K562 (cell line): ENCODE data around the gene UCKL1. TPM values are rescaled to one million over a fixed set of nuclear protein-coding genes. Genes with fewer than 3 reads are reported as not detected.

Experiments used
- ATAC-seq: fragments of 200-7000 bp; cut with Tn5 transposase; 3 replicates; pipeline ENCODE4 v1.9.1; 2020; ENCODE audit warnings: moderate library complexity
- BruUV-seq: library from RNA; stranded (reverse); fragments of 400-500 nt; replicated peaks from 2 replicates; lab custom pipeline; 2021; lab: Mats Ljungman, UMichigan
- CTCF ChIA-PET: fragments of 300-600 bp; formaldehyde crosslinking; extraction: SDS; loops from one replicate; lab custom pipeline; 2021; ENCODE audit warnings: low intra/inter-chr PET ratio; lab: Yijun Ruan, JAX
- POLR2A ChIA-PET: fragments of 300-600, 350-650 bp; sonication (Branson Sonifier 250); formaldehyde crosslinking; extraction: SDS; loops from one replicate; lab custom pipeline; 2021; ENCODE audit warnings: antibody characterized with exemption, inconsistent platforms; lab: Yijun Ruan, JAX
- DNase-seq, 4 experiments: peaks; one replicate each; pipeline versions ENCODE4 v3.0.0 to v3.0.0-alpha.2; 2011 to 2018; ENCODE audit warnings: low spot score in 3 of 4, mixed read lengths in 3 of 4; ENCODE audit errors: extremely low read depth in 1 of 4
- FAIRE-seq: peaks from 2 replicates; lab custom pipeline; 2011; peaks lifted over from hg19 to GRCh38; lab: Jason Lieb, UNC
- H2AFZ ChIP-seq: 2 replicates; pipeline ENCODE4 v1.6.0; 2011; ENCODE audit warnings: low read depth, low read length, control low read depth, inconsistent platforms
- H3K27ac ChIP-seq: fragments of 200-600 bp; 3 replicates; pipeline ENCODE4 v1.8.0; 2011; ENCODE audit warnings: low read depth, mild to moderate bottlenecking, control low read depth, inconsistent platforms, low read length, moderate library complexity, mixed read lengths; ENCODE audit errors: extremely low read depth
- H3K27me3 ChIP-seq, 2 experiments: fragments of 300-600 bp in 1 of 2; 2 replicates in 1 of 2; 3 replicates in 1 of 2; pipeline versions ENCODE4 v1.6.0 to v1.8.0; 2011; ENCODE audit warnings: inconsistent platforms in 2 of 2, low read length in 2 of 2, mild to moderate bottlenecking in 1 of 2, mixed read lengths in 1 of 2, moderate library complexity in 1 of 2; ENCODE audit not compliant: control insufficient read depth in 2 of 2, insufficient read depth in 2 of 2
- H3K36me3 ChIP-seq: fragments of 300-600 bp; 3 replicates; pipeline ENCODE4 v1.8.0; 2011; ENCODE audit warnings: mild to moderate bottlenecking, low read length, inconsistent platforms; ENCODE audit not compliant: control insufficient read depth, insufficient read depth
- H3K4me1 ChIP-seq, 2 experiments: fragments of 200-600 bp in 1 of 2; replicated peaks in 1 of 2; 2 replicates in 1 of 2; 3 replicates in 1 of 2; pipeline versions ENCODE4 v1.5.1 to v1.8.0; 2011; ENCODE audit warnings: inconsistent platforms in 2 of 2, low read length in 2 of 2, mild to moderate bottlenecking in 1 of 2, mixed read lengths in 1 of 2, moderate library complexity in 1 of 2; ENCODE audit not compliant: control insufficient read depth in 2 of 2, insufficient read depth in 2 of 2
- H3K4me2 ChIP-seq: 2 replicates; pipeline ENCODE4 v1.6.1; 2011; ENCODE audit warnings: low read length, control low read depth, inconsistent platforms, mixed read lengths; ENCODE audit not compliant: insufficient read depth
- H3K4me3 ChIP-seq: fragments of 200-600 bp; sonication (generic), shearing (Covaris generic); 2 replicates; pipeline ENCODE4 v1.5.1; 2016; ENCODE audit warnings: control low read depth, inconsistent platforms
- H3K79me2 ChIP-seq: fragments of 200-600 bp; 3 replicates; pipeline ENCODE4 v1.8.0; 2011; ENCODE audit warnings: low read length, inconsistent platforms; ENCODE audit not compliant: control insufficient read depth, insufficient read depth
- H3K9ac ChIP-seq, 2 experiments: 2 replicates each; pipeline versions ENCODE4 v1.6.0 to v1.6.1; 2011; ENCODE audit warnings: low read depth in 2 of 2, low read length in 2 of 2, control low read depth in 1 of 2, inconsistent platforms in 1 of 2, mild to moderate bottlenecking in 1 of 2, mixed read lengths in 1 of 2; ENCODE audit not compliant: insufficient read depth in 1 of 2
- H3K9me1 ChIP-seq: one replicate; pipeline ENCODE4 v1.6.0; 2011; ENCODE audit warnings: inconsistent platforms, mild to moderate bottlenecking, low read length, moderate library complexity; ENCODE audit not compliant: control insufficient read depth, insufficient read depth
- H3K9me3 ChIP-seq: replicated peaks from 2 replicates; pipeline ENCODE4 v1.5.1; 2011; ENCODE audit warnings: low read depth, low read length, inconsistent platforms; ENCODE audit not compliant: control insufficient read depth, insufficient read depth
- H4K20me1 ChIP-seq: replicated peaks from 2 replicates; pipeline ENCODE4 v1.6.1; 2011; ENCODE audit warnings: low read length, inconsistent platforms, mixed read lengths; ENCODE audit not compliant: control insufficient read depth, insufficient read depth
- ETS2 ChIP-seq: IDR thresholded peaks from 2 replicates; pipeline ENCODE4 v1.6.1; 2016; ENCODE audit warnings: borderline replicate concordance, missing genetic modification characterization, mild to moderate bottlenecking, moderate library complexity, missing compliant biosample characterization; ENCODE audit not compliant: poor library complexity, severe bottlenecking
- EZH2 ChIP-seq: IDR thresholded peaks from 2 replicates; pipeline ENCODE4 v1.6.1; 2012; ENCODE audit warnings: low read depth, mild to moderate bottlenecking, inconsistent platforms, low read length, borderline replicate concordance
- NR4A1 ChIP-seq, 2 experiments: fragments of 250-450 bp in 1 of 2; fragments of 450-650 bp in 1 of 2; sonication (Bioruptor Pico) in 1 of 2; IDR thresholded peaks; 2 replicates each; pipeline versions ENCODE4 v1.4.0 to v1.6.1; 2016 to 2020; ENCODE audit warnings: mild to moderate bottlenecking in 2 of 2, missing compliant biosample characterization in 1 of 2, missing genetic modification characterization in 1 of 2, moderate library complexity in 1 of 2
- RAD21 ChIP-seq, 2 experiments: fragments of 250-450 bp in 1 of 2; fragments of 450-650 bp in 1 of 2; sonication (Bioruptor Pico) in 1 of 2; formaldehyde crosslinking in 1 of 2; IDR thresholded peaks in 1 of 2; conservative IDR thresholded peaks in 1 of 2; 2 replicates each; pipeline versions ENCODE4 v1.4.0 to v1.8.0; 2020 to 2022; ENCODE audit warnings: mild to moderate bottlenecking in 2 of 2, moderate library complexity in 1 of 2
- RBM15 ChIP-seq: fragments of 200-400 bp; formaldehyde crosslinking; IDR thresholded peaks from 2 replicates; pipeline ENCODE4 v1.6.1; 2018; ENCODE audit warnings: mild to moderate bottlenecking, low read length, moderate library complexity; ENCODE audit not compliant: insufficient read depth
- SAFB2 ChIP-seq: fragments of 200-400 bp; formaldehyde crosslinking; IDR thresholded peaks from 2 replicates; pipeline ENCODE4 v1.6.1; 2018; ENCODE audit warnings: borderline replicate concordance, low read length, low read depth, moderate library complexity; ENCODE audit not compliant: severe bottlenecking
- SOX6 ChIP-seq: fragments of 450-650 bp; IDR thresholded peaks from 2 replicates; pipeline ENCODE4 v1.6.1; 2014; ENCODE audit warnings: mild to moderate bottlenecking
- SRSF3 ChIP-seq: fragments of 200-400 bp; formaldehyde crosslinking; IDR thresholded peaks from 2 replicates; pipeline ENCODE4 v1.6.1; 2016; ENCODE audit warnings: mild to moderate bottlenecking, low read length, moderate library complexity; ENCODE audit not compliant: insufficient read depth
- ZC3H4 ChIP-seq: sonication (generic); formaldehyde crosslinking; IDR thresholded peaks from 2 replicates; pipeline ENCODE4 v1.9.0; 2021; ENCODE audit warnings: missing genetic modification reagents, borderline replicate concordance
- ZNF263 ChIP-seq: sonication (generic); formaldehyde crosslinking; IDR thresholded peaks from 2 replicates; pipeline ENCODE4 v1.8.0; 2022; ENCODE audit warnings: mild to moderate bottlenecking, missing genetic modification reagents, borderline replicate concordance
- ZNF324 ChIP-seq: fragments of 250-450 bp; sonication (Bioruptor Pico); IDR thresholded peaks from 2 replicates; pipeline ENCODE4 v1.4.0; 2020; ENCODE audit warnings: mild to moderate bottlenecking
- ZNF444 ChIP-seq: fragments of 250-450 bp; sonication (Bioruptor Pico); IDR thresholded peaks from 2 replicates; pipeline ENCODE4 v1.4.0; 2020; ENCODE audit warnings: mild to moderate bottlenecking, moderate library complexity
- ZNF57 ChIP-seq: fragments of 450-650 bp; formaldehyde crosslinking; IDR thresholded peaks from 2 replicates; pipeline ENCODE4 v1.4.0; 2020; ENCODE audit warnings: mild to moderate bottlenecking, moderate library complexity
- WGBS: fragments of 100-300 bp; shearing (Covaris generic); methylation state at CpG from one replicate; pipeline ENCODE4 v1.1.6; 2016; ENCODE audit warnings: low coverage, mixed read lengths; ENCODE audit not compliant: insufficient coverage; ENCODE audit errors: missing lambda C conversion rate; 5-methylcytosine and 5-hydroxymethylcytosine counted together
- in situ Hi-C: fragments of 300-500 bp; cut with MboI; formaldehyde crosslinking; loops from 4 replicates; pipeline ENCODE4 v1.15.0; 2018; ENCODE audit warnings: inconsistent platforms, mixed read lengths
- intact Hi-C: fragments of 100-400 bp; cut with micrococcal nuclease; formaldehyde crosslinking; loops from 2 replicates; pipeline ENCODE4 v1.14.2; 2022
- polyA plus RNA-seq, 8 experiments: library from polyadenylated mRNA; depleted of rRNA in 4 of 8; stranded (reverse) in 5 of 8; unstranded in 3 of 8; fragments of >200 nt; fragmentation: Nextera tagmentation in 2 of 8; fragmentation: Illumina TruSeq in 1 of 8; extraction: Ambion mirVana in 2 of 8; extraction: Trizol in 1 of 8; gene quantifications; 2 replicates each; pipeline versions ENCODE4 v1.2.1 to v1.2.3, GENCODE V29; 2011 to 2014; ENCODE audit warnings: inconsistent platforms in 1 of 8, missing spikeins in 1 of 8
- total RNA-seq, 7 experiments: library from RNA; depleted of rRNA in 6 of 7; stranded (reverse); fragments of >200 nt in 6 of 7; fragmentation: Illumina TruSeq in 2 of 7; extraction: Trizol in 2 of 7; gene quantifications; 2 replicates each; pipeline versions ENCODE4 v1.2.1 to v1.2.3, GENCODE V29; 2011 to 2021; ENCODE audit warnings: low replicate concordance in 1 of 7
- TF ChIP-seq, protein P1 (sequence below): fragments of 450-650 bp; IDR thresholded peaks from 2 replicates; pipeline ENCODE4 v1.7.1; 2018; ENCODE audit warnings: mild to moderate bottlenecking, low read depth; ENCODE audit not compliant: partially characterized antibody
- TF ChIP-seq, protein P2 (sequence below): sonication (generic); formaldehyde crosslinking; IDR thresholded peaks from 2 replicates; pipeline ENCODE4 v1.8.1; 2023; ENCODE audit warnings: mild to moderate bottlenecking, missing genetic modification reagents

Gene UCKL1
- total and polyA plus RNA-seq, 9 of the 15 experiments (the other 6 are each of a cell fraction or from before 2014, with no cell fraction given) = 3.1 to 52.8 (median 24.2) TPM

DNA sequence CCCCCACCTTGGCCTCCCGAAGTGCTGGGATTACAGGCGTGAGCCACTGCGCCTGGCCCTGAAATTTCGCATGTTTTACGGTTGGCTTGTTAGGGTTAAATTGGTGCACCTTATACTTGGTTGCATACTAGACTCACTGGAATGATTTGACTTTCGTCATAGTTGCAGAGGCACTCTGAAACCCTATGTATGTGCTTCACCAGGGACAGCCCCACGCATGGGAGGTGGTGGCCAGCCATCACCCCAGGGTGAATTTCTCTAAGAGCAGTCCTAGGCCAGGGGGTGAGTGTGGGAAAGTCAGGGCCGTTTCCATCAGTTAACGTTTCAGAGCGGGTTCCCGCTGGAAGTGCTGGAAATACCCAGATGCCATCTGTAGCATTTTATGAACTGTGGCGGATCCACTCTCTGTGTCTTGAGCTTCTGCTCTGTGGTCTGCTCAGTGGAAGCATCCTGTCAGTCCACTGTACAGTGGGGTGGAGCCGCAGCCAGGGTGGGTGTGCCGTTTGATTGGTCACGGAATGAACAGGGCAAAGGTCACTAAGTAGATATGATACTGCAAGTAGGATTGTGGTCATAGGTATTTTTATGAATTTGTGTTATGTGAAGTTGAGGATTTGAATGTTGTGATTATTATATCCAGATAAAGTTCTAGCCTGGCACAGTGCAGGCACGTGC is 48.1 kb downstream of the UCKL1 start:
- ATAC-seq (0 out of 3 replicates have a peak, but pooled peaks have one; percentile 33), FAIRE-seq (peak; percentile 29), DNase-seq (peak in 1 of 4 experiments; percentile 10)
- no peak overlapping the region for H2AFZ ChIP-seq
- no peak overlapping the region for H3K4me3 ChIP-seq
- H4K20me1 ChIP-seq = no peaks in the 10 kb centered on the region
- H3K27ac ChIP-seq = no peak overlapping the region
- ChIA-PET POLR2A (interaction anchor here (1.6 kb wide), 1 partner anchor 9 kb away, joined by 3 read pairs; no protein-coding TSS in a partner anchor), CTCF (interaction anchor here (0.5 kb wide), 1 partner anchor 10 kb away, joined by 3 read pairs; no protein-coding TSS in a partner anchor)
- peaks cover 8% of the 10 kb centered on the region; the same call in 1 of the 3 replicates for H3K36me3 ChIP-seq
- 89% methylated on average over 16 of the region's 16 CpGs for WGBS
- H3K9ac ChIP-seq = no peak overlapping the region
- H3K9me3 ChIP-seq = no peaks in the 10 kb centered on the region
- intact Hi-C loops = loop anchor here (5.0 kb wide), 1 partner anchor 64 kb away; no protein-coding TSS in a partner anchor
- H3K79me2 ChIP-seq = peaks cover 84% of the 10 kb centered on the region
- H3K4me2 ChIP-seq = no peak overlapping the region
- BruUV-seq = no TSS peak
- in situ Hi-C loops = no loop called here
- peaks cover 0 to 18% of the 10 kb centered on the region in 2 experiments; a peak in 2 of 5 replicates for H3K4me1 ChIP-seq
- no peaks in the 10 kb centered on the region for H3K27me3 ChIP-seq
- no peaks in the 10 kb centered on the region for H3K9me1 ChIP-seq
- TF ChIP-seq EZH2 (no peak), ZNF57 (CRISPR knock-in tag) (no peak), RAD21 (CRISPR knock-in tag; conservative IDR thresholded peaks at IDR 0.05 in 1 of 2, IDR thresholded peaks at IDR 0.05 in 1 of 2) (no peak), ZNF263 (CRISPR knock-in tag) (no peak), ETS2 (tag) (no peak), ZNF324 (CRISPR knock-in tag) (no peak), SRSF3 (no peak), NR4A1 (CRISPR knock-in tag; IDR thresholded peaks at IDR 0.05) (no peak), NR4A1 (tag; IDR thresholded peaks at IDR 0.05) (no peak), ZC3H4 (CRISPR knock-in tag) (no peak), RBM15 (no peak), SOX6 (no peak), ZNF444 (CRISPR knock-in tag) (no peak), SAFB2 (no peak)
- TF ChIP-seq, protein P1, sequence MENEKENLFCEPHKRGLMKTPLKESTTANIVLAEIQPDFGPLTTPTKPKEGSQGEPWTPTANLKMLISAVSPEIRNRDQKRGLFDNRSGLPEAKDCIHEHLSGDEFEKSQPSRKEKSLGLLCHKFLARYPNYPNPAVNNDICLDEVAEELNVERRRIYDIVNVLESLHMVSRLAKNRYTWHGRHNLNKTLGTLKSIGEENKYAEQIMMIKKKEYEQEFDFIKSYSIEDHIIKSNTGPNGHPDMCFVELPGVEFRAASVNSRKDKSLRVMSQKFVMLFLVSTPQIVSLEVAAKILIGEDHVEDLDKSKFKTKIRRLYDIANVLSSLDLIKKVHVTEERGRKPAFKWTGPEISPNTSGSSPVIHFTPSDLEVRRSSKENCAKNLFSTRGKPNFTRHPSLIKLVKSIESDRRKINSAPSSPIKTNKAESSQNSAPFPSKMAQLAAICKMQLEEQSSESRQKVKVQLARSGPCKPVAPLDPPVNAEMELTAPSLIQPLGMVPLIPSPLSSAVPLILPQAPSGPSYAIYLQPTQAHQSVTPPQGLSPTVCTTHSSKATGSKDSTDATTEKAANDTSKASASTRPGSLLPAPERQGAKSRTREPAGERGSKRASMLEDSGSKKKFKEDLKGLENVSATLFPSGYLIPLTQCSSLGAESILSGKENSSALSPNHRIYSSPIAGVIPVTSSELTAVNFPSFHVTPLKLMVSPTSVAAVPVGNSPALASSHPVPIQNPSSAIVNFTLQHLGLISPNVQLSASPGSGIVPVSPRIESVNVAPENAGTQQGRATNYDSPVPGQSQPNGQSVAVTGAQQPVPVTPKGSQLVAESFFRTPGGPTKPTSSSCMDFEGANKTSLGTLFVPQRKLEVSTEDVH = no peak
- TF ChIP-seq, protein P2, sequence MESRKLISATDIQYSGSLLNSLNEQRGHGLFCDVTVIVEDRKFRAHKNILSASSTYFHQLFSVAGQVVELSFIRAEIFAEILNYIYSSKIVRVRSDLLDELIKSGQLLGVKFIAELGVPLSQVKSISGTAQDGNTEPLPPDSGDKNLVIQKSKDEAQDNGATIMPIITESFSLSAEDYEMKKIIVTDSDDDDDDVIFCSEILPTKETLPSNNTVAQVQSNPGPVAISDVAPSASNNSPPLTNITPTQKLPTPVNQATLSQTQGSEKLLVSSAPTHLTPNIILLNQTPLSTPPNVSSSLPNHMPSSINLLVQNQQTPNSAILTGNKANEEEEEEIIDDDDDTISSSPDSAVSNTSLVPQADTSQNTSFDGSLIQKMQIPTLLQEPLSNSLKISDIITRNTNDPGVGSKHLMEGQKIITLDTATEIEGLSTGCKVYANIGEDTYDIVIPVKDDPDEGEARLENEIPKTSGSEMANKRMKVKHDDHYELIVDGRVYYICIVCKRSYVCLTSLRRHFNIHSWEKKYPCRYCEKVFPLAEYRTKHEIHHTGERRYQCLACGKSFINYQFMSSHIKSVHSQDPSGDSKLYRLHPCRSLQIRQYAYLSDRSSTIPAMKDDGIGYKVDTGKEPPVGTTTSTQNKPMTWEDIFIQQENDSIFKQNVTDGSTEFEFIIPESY (CRISPR knock-in tag) = no peak
